A673 (cell line): ENCODE results near the gene SBDS.
"Not testable (repeated sequence)": the region's sequence is repeated elsewhere in the genome, so short reads cannot be mapped to it uniquely, and the experiment has no call there.

Experiments used
- CTCF ChIP-seq: fragments of 300-800, 200-600 bp; sonication (generic); conservative IDR thresholded peaks from 2 replicates; pipeline ENCODE4 v1.5.1; 2017; ENCODE audit warnings: low read depth, mild to moderate bottlenecking, antibody characterized with exemption, low read length, moderate library complexity, mixed read lengths
- EZH2 ChIP-seq: fragments of 200-600 bp; sonication (generic); IDR thresholded peaks from 2 replicates; pipeline ENCODE4 v1.6.1; 2017; ENCODE audit warnings: borderline replicate concordance, low read depth, mild to moderate bottlenecking, mixed read lengths, antibody characterized with exemption, low read length; ENCODE audit not compliant: poor library complexity, severe bottlenecking

GRCh38 chr7:66989552-66989951 lies 5.8 kb downstream of the SBDS start:
- TF ChIP-seq CTCF, EZH2: not testable (repeated sequence)
